ENCODE results near the gene DPP9. TPM values are rescaled to one million over a fixed set of nuclear protein-coding genes. Genes with fewer than 3 reads are reported as not detected.

The DPP9 gene
- total and polyA plus RNA-seq, 2 of the 13 experiments (the other 11 are each of a cell fraction or from before 2014, with no cell fraction given): 8.4 to 25.8 TPM

DNA sequence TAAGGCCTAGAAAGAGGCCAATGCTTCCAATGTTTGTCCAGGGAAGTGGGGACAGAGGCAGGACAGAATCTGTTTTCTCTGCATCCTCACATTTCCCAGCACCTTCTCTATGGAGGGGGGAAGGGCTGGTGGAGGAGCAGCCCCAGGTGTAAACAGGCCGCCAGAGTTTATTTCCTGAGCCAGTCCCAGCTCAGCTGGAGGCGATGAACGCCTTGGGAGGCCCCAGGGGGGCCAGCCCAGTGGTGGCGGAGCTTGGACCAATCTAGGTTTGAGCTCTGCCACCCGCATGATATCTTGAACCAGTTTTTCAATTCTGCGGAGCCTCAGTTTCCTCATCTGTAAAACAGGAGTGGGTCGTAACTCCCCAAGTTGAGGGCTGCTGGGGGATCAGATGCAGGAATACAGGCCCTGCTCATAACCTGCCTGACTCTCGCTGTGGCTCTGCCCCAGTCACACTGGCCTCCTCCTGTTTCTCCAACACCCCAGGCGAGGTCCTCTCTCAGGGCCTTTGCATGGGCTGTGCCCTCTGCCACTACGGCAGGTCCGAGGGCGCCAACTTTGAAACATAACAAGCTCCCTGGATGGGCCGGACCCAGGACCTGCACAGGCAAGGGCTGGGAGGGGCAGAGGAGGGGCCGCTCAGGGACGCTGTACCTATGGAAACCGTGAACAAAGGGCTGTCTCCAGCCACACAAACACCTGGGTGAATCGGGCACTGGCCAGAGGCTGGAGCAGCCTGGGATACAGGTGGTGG, 83.2 kb downstream of the DPP9 start (continued):
- TF ChIP-seq KIAA2018 (CRISPR knock-in tag; IDR thresholded peaks at IDR 0.05; ENCODE audit: borderline replicate concordance) (no peak), CREB1 (IDR thresholded peaks at IDR 0.05) (no peak), CREB1 (CRISPR knock-in tag; IDR thresholded peaks at IDR 0.05) (no peak), ZNF777 (CRISPR knock-in tag; IDR thresholded peaks at IDR 0.05) (no peak), SPEN (CRISPR knock-in tag; IDR thresholded peaks at IDR 0.05; ENCODE audit: low read depth) (no peak), ZNF660 (CRISPR knock-in tag; IDR thresholded peaks at IDR 0.05; ENCODE audit: borderline replicate concordance, low read depth) (no peak), PITX1 (CRISPR knock-in tag; IDR thresholded peaks at IDR 0.05) (no peak), RFX1 (IDR thresholded peaks at IDR 0.05) (peak; percentile 50; the same call in 1 of the 2 replicates), AHDC1 (CRISPR knock-in tag; IDR thresholded peaks at IDR 0.05; ENCODE audit: borderline replicate concordance) (no peak), MXD4 (CRISPR knock-in tag; IDR thresholded peaks at IDR 0.05) (0 out of 2 replicates have a peak, but pooled peaks have one; percentile 55), SOX13 (IDR thresholded peaks at IDR 0.05) (no peak), SOX13 (CRISPR knock-in tag; conservative IDR thresholded peaks at IDR 0.05 in 1 of 2, IDR thresholded peaks at IDR 0.05 in 1 of 2) (peak in 1 of 2 experiments; percentile 19; a peak in 1 of 4 replicates), ZNF232 (CRISPR knock-in tag; IDR thresholded peaks at IDR 0.05; ENCODE audit: borderline replicate concordance) (no peak)
- TF ChIP-seq, protein P1, sequence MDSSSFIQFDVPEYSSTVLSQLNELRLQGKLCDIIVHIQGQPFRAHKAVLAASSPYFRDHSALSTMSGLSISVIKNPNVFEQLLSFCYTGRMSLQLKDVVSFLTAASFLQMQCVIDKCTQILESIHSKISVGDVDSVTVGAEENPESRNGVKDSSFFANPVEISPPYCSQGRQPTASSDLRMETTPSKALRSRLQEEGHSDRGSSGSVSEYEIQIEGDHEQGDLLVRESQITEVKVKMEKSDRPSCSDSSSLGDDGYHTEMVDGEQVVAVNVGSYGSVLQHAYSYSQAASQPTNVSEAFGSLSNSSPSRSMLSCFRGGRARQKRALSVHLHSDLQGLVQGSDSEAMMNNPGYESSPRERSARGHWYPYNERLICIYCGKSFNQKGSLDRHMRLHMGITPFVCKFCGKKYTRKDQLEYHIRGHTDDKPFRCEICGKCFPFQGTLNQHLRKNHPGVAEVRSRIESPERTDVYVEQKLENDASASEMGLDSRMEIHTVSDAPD (CRISPR knock-in tag; IDR thresholded peaks at IDR 0.05): no peak
